DMS79 (cell line): ENCODE data around the gene CSTA.
A peak's percentile ranks its signal among the peaks of the same experiment; 100 is the strongest.

ENCODE experiments used
- DNase-seq: peaks from one replicate; lab custom pipeline; 2025; lab: John Stamatoyannopoulos, UW

The CSTA gene

DNA sequence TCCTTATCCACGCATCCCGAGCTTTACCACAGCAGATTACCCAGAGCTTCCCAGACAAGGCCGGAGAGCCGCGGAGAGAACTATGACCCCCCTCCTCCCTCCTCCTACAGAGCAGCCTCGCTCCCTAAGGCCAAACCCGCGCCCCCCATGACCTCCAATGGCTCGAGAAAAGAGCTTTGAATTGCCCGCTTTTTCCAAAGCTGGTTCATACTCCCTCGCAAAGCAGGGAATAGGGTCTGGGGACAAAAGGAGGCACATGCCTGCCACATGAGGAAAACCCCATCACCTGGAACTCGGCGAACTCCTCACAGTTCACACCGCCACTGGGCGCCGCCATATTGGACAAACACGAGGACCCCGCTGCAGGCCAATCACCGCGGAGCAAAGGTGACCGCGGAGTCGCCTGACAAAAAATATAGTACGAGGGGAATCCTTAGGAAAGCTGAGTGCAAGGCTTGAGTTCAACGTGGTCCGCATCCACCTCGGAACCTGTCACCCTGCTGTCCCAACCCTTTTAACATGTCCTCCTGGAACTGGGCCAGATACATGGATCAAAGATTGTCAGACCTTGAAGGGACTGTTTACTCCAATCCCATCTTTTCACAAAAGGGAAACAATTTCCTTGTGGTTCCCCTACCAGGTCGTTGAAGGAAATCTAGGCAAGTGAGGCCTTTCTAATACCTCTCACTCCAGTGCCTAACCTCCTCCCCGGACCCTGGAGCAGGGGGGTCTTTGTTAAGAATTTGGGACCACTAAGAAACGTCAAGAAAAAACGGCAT, 58.0 kb downstream of the CSTA start, which contains the start of gene MIX23:
MIX23 (minus strand) TSS at position 344 of the 779 bp plus-strand sequence; CDS start at position 337, 7 bp downstream.
- DNase-seq, result peak; percentile 70

DNA sequence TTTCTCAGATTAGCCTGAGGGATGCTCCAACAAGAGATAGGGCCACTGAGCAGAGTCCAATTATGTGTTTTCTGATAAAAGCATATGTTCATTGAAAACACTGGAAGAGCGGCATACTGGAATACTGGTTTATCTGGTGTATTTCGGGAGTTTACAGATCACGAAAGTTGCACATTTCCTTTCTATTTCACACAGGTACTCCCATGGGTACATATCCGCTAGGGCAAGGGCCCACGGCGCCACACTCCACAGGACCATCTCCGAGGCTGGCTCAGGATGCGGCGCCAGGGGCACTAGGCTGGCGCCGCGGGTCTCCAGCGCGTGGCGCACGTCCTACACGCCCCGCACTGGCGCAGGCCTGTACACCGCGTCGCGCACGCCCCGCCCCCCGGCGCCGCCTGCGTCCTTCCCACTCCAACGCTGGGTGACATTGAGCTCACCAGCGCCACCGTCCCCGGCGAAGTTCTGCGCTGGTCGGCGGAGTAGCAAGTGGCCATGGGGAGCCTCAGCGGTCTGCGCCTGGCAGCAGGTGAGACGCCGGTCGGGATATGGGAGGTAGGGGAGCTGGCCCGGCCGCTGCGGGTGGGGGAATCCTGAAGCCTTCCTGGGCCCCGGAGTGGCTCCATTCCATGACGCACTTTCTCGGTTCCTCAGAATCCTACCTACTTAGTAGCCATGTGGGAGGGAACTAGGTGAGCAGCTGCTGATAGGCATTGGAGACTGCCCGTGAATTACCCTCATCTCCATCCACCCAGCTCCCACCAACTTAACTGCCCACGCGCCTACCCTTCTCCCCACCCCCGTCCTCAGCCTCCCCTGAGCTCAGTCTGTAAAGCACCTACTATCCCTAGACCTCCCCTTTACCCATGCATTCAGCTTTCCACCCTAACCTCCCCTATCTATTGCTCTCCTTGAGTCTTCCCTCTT, 59.0 kb downstream of the CSTA start, which contains the start of gene FAM162A:
FAM162A (plus strand) TSS at position 412 of the 927 bp plus-strand sequence; CDS start at position 496, 84 bp downstream.
- DNase-seq, result peak; percentile 87

DNA sequence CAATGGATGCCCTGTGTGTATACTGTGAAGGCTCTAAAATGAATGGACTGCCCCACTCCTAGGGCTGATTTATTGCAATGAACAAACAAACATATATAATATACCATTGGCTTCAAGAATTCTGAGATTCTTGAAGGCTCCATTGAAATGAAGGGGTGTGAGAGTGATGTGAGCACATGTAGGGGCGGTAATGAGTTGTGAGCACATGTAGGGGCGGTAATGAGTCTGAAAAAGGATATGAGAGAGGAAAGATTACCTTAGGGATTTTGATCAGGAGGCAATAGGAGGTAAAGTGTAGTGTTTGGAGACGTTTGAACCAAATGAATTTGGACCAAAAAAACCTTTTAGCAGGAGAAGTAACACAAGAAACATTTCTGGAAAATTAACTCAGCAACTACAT, 62.7 kb downstream of the CSTA start:
- no peak for DNase-seq

DNA sequence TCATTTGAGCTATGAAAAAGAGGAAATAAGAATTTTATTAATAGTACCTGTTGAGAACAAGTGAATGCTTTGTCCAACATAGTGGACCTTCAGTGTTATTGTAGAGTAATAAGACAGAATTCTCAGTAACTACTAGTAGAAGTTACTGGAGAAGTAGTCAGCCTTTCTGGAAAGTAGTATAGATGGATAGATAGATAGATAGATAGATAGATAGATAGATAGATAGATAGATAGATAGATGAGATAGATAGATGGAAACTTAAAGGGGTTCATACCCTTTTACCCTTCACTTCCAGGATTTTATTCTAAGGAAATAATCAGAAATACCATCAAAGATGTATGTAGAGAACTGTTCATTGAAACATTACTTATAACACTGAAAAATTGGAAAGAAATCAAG, 64.1 kb downstream of the CSTA start:
- DNase-seq, result no peak

DNA sequence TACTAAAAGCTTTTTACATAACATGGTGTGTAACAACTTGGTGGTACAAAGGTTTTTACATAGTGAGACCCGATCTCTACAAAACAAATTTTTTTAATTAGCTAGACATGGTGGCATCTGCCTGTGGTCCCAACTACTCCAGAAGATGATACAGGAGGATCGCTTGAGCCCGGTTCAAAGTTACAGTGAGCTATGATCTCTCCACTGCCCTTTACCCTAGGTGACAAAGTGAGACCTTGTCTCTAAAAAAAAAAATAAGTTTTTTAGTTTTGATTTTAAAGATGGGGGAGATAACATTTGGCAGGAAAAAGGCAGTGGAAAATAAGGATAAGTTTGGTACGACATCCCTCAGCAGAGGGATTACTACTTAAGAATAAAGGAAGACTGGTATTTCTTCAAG, 64.8 kb downstream of the CSTA start:
- no peak for DNase-seq

DNA sequence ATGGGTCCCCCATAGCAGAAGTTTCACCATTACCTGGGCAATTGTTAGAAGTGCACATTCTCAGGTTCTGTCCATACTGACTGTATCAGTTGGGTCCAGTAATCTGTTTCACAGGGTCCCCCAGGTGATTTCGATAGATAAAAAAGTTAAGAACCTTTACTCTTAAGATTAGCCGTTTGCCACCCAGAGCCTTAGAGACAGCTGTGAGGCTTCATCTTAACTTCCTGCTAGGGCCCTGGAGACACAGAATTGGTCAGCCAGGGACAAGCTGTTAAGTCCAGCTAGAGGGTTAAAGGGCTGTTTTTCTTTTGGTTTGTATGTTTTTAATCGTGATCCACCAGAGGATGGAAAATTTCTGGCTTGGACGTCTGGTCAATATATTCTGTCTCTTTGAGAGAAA, 65.6 kb downstream of the CSTA start:
- DNase-seq, result no peak
